LHCN-M2 (cell line): Measurements from ENCODE around the gene KDM4F. TPM values are rescaled to one million over a fixed set of nuclear protein-coding genes. Genes with fewer than 3 reads are reported as not detected.
A peak's percentile ranks its signal among the peaks of the same experiment; 100 is the strongest.

Experiments used
- DNase-seq: peaks from one replicate; pipeline ENCODE4 v3.0.0-alpha.2; 2012; ENCODE audit warnings: low read depth
- total RNA-seq: library from RNA; depleted of rRNA; stranded (reverse); fragments of >200 nt; gene quantifications from 2 replicates; pipeline ENCODE4 v1.2.3, GENCODE V29; 2014

Gene KDM4F
- total RNA-seq, 1 experiment from 2014 or later: not detected

- DNase-seq: no peak
Measured at GRCh38 chr11:95059046-95059445, 9.8 kb downstream of the KDM4F start.

DNA sequence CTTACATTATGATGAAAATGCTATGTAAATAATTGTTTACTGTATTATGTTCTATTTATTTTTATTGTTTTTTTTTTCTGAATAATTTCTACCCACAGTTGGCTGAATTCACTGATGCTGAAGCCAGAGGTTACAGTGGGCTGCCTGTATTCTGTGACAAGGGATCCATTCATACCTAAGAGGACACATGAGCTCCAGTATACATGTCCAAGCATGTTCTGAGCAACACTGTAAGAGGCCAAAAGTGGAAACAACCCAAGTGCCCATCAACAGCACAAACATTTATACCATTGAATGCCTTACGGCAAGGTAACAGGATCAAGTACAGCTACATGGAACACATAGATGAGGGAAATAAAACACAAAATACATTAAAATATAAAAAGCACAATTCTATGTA is 16.1 kb downstream of the KDM4F start:
- no peak for DNase-seq

DNA sequence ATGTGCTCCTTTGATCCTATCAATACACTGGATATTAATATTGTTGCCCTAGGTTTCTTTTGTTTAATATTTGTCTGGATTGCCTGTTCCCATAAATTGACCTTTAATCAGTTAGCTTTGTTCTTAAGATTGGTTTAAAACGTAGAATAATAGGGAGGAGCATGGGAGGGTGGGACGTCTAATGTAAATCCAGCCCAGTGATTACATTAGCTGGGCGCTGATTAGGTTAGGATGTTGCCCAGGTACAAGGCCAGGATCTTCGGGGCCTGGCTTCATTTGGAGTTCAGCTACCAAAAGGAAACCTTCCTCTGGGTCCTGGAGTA is 17.5 kb downstream of the KDM4F start, which contains the start of gene SRSF8:
Gene SRSF8 (plus strand): TSS at position 204 of the 323 bp plus-strand sequence. CDS start 308 bp downstream, outside the sequence.
- no peak for DNase-seq

DNA sequence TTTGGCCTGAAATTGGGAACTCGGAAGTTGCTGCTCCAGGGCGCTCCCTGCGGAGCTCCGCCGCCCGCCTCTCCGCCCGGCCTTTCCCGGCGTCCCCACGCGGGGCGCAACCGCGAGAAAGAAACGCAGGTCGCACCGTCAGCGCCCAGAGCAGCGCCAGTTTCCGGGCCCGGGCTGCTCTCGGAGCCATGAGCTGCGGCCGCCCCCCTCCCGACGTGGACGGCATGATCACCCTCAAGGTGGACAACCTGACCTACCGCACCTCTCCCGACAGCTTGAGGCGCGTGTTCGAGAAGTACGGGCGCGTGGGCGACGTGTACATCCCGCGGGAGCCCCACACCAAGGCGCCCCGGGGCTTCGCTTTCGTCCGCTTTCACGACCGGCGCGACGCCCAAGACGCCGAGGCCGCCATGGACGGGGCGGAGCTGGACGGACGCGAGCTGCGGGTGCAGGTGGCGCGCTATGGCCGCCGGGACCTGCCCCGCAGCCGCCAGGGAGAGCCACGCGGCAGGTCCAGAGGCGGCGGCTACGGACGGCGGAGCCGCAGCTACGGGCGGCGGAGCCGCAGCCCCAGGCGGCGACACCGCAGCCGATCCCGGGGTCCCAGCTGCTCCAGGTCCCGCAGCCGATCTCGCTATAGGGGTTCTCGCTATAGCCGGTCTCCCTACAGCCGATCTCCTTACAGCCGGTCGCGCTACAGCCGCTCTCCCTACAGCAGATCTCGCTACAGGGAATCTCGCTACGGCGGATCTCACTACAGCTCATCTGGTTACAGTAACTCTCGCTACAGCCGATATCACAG is 18.0 kb downstream of the KDM4F start:
- DNase-seq: peak; percentile 71

DNA sequence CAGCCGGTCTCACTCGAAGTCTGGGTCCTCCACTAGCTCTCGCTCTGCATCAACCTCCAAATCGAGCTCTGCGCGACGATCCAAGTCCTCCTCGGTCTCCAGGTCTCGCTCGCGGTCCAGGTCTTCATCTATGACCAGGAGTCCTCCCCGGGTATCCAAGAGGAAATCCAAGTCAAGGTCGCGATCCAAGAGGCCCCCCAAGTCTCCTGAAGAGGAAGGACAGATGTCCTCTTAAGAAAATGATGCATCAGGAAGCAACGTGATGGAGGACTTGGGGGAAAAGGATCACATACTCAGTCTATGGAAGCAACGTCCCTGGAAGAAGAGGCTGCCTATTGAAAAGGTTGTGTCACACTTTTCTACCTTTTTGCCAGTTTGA is 18.6 kb downstream of the KDM4F start:
- no peak for DNase-seq

DNA sequence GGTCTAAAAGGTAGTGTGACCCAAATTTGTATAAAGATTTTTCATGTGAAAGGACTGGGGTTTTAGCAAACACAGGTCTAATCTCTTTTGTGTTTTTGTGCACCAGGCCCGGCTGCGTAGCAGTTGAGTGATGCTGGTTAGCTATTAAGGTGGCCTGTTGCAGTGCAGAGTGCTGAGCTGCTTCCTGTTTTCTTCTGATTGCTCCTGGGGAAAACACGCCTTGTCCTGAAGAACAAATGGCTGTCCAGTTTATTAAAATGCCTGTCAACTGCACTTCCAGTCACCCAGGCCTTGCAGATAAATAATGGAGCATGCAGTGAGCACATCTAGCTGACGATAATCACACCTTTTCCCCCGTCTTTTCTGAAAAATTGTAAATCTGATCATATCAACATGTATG is 19.3 kb downstream of the KDM4F start:
- DNase-seq: peak; percentile 94

DNA sequence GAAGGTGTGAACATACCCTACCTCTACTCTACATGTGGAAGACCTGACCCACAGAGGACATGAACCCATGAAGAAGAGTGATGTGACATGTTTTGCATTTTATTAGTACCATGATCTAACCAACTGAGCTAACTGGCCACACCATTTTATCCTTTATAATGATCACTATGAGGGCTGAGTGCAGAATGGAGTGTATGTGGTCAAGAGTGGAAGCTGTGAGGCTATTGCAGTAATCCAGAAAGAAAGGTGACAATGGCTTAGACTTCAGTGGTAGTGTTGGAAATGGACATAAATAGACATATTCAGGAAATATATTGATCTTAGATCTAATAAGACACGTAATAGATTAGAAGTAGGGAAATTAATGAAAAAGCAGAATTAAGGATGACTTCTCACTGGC is 21.2 kb downstream of the KDM4F start:
- DNase-seq: no peak

- DNase-seq: no peak
Measured at GRCh38 chr11:95072948-95073347, 23.7 kb downstream of the KDM4F start.

DNA sequence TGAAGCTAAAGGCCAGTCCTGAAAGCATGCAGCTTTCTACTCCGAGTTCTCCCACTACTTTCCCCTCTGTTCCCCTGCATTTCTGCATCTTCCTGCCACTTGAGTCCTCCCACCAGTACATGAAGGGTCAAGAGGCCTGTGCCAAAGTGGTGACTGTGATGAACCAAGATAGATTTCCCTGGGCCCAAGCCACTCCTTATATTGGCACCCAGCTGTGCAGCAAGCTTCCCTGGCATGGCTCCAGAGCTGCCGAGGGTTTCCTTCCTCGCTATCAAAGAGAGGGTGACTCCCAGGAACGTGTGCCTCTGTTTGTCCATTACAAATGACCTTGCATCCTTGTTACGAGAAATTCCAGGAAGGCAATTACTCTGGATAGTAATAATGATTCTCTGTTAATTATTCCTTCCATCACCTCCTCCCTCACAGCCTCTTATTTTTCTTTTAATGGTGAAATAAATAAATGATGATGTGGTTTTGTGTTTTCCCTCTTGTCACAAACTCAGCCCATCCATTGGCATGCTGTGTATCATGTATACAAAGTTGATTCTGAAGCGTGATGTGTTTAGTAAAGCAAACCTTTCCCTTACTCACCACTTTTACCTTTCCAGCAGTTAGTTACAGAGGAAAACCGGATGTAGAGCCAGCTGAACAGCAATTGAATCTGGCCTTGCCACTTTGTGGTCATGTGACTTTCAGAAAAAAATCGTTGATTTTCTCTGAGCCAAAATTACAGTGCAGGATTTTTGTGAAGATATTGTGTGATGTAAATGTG is 25.8 kb downstream of the KDM4F start:
- no peak for DNase-seq

GRCh38 chr11:95076416-95076815 is 27.2 kb downstream of the KDM4F start:
- DNase-seq: peak; percentile 56

DNA sequence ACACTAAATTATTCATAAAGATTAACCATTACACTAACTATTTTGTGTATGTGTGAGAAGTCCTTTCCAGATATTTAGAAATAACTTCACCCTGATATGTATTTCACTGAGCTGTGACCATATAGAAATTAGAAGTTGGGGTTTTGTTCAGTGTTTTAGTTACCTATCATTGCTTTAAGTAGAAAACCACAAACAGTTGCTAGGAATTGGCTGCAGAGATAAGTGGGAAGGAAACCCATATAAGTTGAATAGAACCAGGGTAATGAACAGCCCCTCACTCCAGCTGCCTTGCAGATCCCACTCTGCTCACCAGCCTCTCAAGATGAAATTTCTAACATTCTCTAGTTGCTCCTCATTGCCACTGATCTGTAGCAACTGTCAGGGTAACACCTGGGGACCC is 27.8 kb downstream of the KDM4F start:
- no peak for DNase-seq

DNA sequence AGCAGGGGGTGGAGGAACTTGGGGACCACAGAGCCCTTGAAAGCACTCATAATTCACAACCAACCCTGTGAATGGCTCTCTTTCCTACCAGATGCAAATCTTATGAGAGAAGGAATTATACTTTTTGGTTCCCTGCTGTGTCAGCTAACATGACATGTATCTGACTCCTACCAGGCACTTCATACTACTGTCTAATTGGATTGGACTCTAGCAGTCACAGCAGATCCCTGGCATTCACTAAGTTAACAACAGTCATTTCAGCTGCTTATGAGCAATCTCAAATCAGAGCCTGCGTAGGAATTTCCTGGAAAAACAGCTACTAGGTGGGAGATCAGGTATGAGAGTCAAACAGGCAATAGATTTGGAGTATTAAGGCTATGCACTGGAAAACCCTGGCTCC is 29.3 kb downstream of the KDM4F start:
- DNase-seq: no peak

DNA sequence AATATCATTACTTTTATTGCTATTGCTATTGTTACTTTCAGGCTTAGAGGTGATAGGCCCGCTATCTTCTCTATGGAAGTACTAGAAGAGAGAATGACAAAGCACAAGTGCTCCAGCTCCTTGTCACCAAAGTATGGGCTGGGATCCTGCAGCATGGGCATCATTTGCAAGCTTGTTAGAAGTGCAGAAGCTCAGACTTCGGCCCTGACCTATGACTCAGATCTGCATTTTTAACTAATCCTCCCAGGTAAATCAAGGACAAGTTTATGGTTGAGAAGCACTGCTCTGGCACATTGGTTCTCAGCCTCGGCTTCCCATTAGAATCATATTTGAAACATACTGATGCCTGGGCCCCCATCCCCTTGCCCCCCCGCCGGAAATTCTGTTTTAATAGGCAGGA is 31.8 kb downstream of the KDM4F start:
- no peak for DNase-seq

DNA sequence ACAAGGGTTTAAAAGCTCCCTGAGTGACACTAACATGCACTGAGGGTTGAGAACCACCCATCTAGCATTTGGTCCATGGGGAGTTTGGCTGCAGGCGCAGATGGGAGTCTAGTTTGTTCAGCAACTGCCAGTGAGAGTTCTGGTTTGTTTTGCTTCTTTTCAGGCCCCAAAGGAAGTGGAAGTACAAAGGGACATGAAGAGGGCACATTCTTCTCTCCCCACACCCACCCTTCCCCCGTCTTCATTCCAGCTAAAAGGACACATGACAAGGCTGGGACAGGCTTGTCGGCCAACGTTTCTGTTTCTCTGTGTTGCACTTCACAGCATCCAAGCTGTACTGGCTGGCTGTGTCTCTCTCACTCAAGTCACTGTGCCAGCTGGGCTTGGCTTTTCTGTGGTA is 32.2 kb downstream of the KDM4F start:
- DNase-seq: no peak

GRCh38 chr11:95082576-95083001 is 33.4 kb downstream of the KDM4F start:
- no peak for DNase-seq

- DNase-seq: no peak
Measured at GRCh38 chr11:95084509-95084908, 35.3 kb downstream of the KDM4F start.

GRCh38 chr11:95085117-95085816 is 36.0 kb downstream of the KDM4F start:
- DNase-seq: no peak

- DNase-seq: no peak
Measured at GRCh38 chr11:95086151-95086550, 36.9 kb downstream of the KDM4F start.

- no peak for DNase-seq
Measured at GRCh38 chr11:95086836-95087570, 37.8 kb downstream of the KDM4F start.

DNA sequence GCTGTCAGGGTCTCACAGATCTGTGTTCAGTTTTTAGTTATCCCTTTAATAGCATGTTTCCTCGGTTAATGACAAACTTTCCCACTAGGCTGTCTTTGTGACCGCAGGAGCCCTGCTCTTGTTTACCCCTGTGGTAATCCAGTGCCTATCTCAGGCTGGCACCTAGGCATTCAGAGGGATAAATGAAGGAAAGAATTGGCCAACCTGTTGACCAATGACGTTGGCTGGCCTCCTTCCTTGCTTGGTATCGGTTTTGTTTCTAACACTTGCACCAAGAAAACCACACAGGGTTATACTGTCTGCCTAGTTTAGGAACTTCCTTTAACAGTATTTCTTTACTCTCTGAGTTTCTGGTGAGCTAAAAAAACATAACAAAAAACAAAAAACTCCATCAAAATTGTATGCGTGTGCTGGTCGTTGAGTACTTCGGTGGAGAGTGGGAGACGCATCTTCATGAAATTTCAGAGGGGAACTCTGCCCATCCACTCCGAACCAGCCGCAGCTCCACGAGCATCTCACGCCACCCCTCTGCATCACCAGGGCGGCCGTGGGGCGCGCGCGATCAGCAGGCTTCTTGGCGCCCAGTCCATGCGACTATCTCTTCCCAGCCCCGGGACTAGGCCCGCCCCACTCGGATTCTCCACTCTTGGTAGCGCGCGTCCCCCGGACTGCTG is 39.9 kb downstream of the KDM4F start:
- DNase-seq: no peak
